Liver (tissue), 9 donors: Measurements from ENCODE around the gene RIN1. TPM values are rescaled to one million over a fixed set of nuclear protein-coding genes. Genes with fewer than 3 reads are reported as not detected.

Experiments
- DNase-seq: peaks from one replicate; pipeline ENCODE4 v3.0.0-alpha.2; 2017; ENCODE audit warnings: low spot score
- H3K27ac ChIP-seq, 2 donors: one replicate each; pipeline ENCODE4 v1.7.0; 2013; ENCODE audit warnings: inconsistent platforms in 2 of 2, low read length in 2 of 2, control low read depth in 1 of 2, low read depth in 1 of 2, mild to moderate bottlenecking in 1 of 2
- H3K27me3 ChIP-seq, 4 donors: one replicate each; pipeline versions ENCODE4 v1.6.1 to v1.7.0; 2013; ENCODE audit warnings: low read length in 3 of 4, inconsistent platforms in 1 of 4, mild to moderate bottlenecking in 1 of 4, moderate library complexity in 1 of 4; ENCODE audit not compliant: control insufficient read depth in 4 of 4, insufficient read depth in 4 of 4
- H3K36me3 ChIP-seq, 4 donors: one replicate each; pipeline versions ENCODE4 v1.6.1 to v1.7.0; 2013; ENCODE audit warnings: low read length in 3 of 4, mild to moderate bottlenecking in 3 of 4, low read depth in 1 of 4, moderate library complexity in 1 of 4; ENCODE audit not compliant: control insufficient read depth in 4 of 4, insufficient read depth in 3 of 4
- H3K4me1 ChIP-seq, 4 donors: one replicate each; pipeline versions ENCODE4 v1.6.1 to v1.7.0; 2013; ENCODE audit warnings: low read length in 3 of 4, mild to moderate bottlenecking in 3 of 4, moderate library complexity in 1 of 4; ENCODE audit not compliant: control insufficient read depth in 4 of 4, insufficient read depth in 4 of 4
- H3K4me3 ChIP-seq, 3 donors: one replicate each; pipeline versions ENCODE4 v1.6.1 to v1.7.0; 2013; ENCODE audit warnings: low read length in 3 of 3, control low read depth in 1 of 3, low read depth in 1 of 3, mild to moderate bottlenecking in 1 of 3
- H3K9ac ChIP-seq, 2 donors: one replicate each; pipeline ENCODE4 v1.7.0; 2013; ENCODE audit warnings: low read length in 2 of 2, mild to moderate bottlenecking in 2 of 2, moderate library complexity in 2 of 2, control low read depth in 1 of 2, low read depth in 1 of 2
- H3K9me3 ChIP-seq, 4 donors: one replicate each; pipeline versions ENCODE4 v1.6.1 to v1.7.0; 2013; ENCODE audit warnings: low read length in 3 of 4; ENCODE audit not compliant: control insufficient read depth in 4 of 4
- EGR1 ChIP-seq, 2 donors: IDR thresholded peaks; 2 replicates each; pipeline ENCODE4 v1.6.1; 2016 to 2018; ENCODE audit warnings: antibody characterized with exemption in 2 of 2, low read depth in 2 of 2
- FOXA1 ChIP-seq: IDR thresholded peaks from 2 replicates; pipeline ENCODE4 v1.6.1; 2016; ENCODE audit warnings: antibody characterized with exemption
- FOXA2 ChIP-seq: IDR thresholded peaks from 2 replicates; pipeline ENCODE4 v1.6.1; 2016; ENCODE audit warnings: antibody characterized with exemption
- HNF4A ChIP-seq, 2 donors: conservative IDR thresholded peaks; 2 replicates each; pipeline ENCODE4 v1.6.1; 2016; ENCODE audit warnings: antibody characterized with exemption in 2 of 2, mild to moderate bottlenecking in 2 of 2
- JUND ChIP-seq, 2 donors: IDR thresholded peaks; 2 replicates each; pipeline ENCODE4 v1.6.1; 2016; ENCODE audit warnings: antibody characterized with exemption in 2 of 2
- NR2F2 ChIP-seq: IDR thresholded peaks from 2 replicates; pipeline ENCODE4 v1.6.1; 2016; ENCODE audit warnings: antibody characterized with exemption
- RAD21 ChIP-seq, 2 donors: IDR thresholded peaks; 2 replicates each; pipeline ENCODE4 v1.6.1; 2016; ENCODE audit warnings: antibody characterized with exemption in 2 of 2, mild to moderate bottlenecking in 2 of 2
- SP1 ChIP-seq: IDR thresholded peaks from 2 replicates; pipeline ENCODE4 v1.6.1; 2018; ENCODE audit warnings: antibody characterized with exemption, mild to moderate bottlenecking
- TAF1 ChIP-seq: conservative IDR thresholded peaks from 2 replicates; pipeline ENCODE4 v1.6.1; 2016; ENCODE audit warnings: antibody characterized with exemption, mild to moderate bottlenecking
- YY1 ChIP-seq: IDR thresholded peaks from 2 replicates; pipeline ENCODE4 v1.6.1; 2016; ENCODE audit warnings: antibody characterized with exemption, mild to moderate bottlenecking
- WGBS: extraction: QIAGEN DNeasy Blood & Tissue Kit; methylation state at CpG from one replicate; pipeline ENCODE4 v1.1.7; 2013; 5-methylcytosine and 5-hydroxymethylcytosine counted together
- polyA plus RNA-seq, 2 donors: library from polyadenylated mRNA; stranded (reverse) in 1 of 2; unstranded in 1 of 2; fragments of 200-250 nt in 1 of 2; fragments of >200 nt in 1 of 2; fragmentation: Nextera tagmentation in 1 of 2; extraction: Ambion mirVana in 1 of 2; gene quantifications; one replicate each; pipeline versions ENCODE4 v1.2.1 to v1.2.3, GENCODE V29; 2013 to 2015
- total RNA-seq, 2 donors: library from RNA; depleted of rRNA; stranded (reverse); fragments of >200 nt; gene quantifications; one replicate each; pipeline ENCODE4 v1.2.3, GENCODE V29; 2014
- TF ChIP-seq, protein P1 (sequence below): fragments of 150-350 bp; IDR thresholded peaks from 2 replicates; pipeline ENCODE4 v1.5.1; 2017; ENCODE audit warnings: improper control_type of control experiment, low read depth, low read length; ENCODE audit not compliant: missing input control
- TF ChIP-seq, protein P2 (sequence below): IDR thresholded peaks from 2 replicates; pipeline ENCODE4 v1.6.1; 2016; ENCODE audit warnings: antibody characterized with exemption, mild to moderate bottlenecking
- donor health status: healthy.
- donor health status: healthy.
- donor health status: healthy.
- donor health status: healthy.
- donor health status: healthy.

Gene RIN1
- total and polyA plus RNA-seq, 4 donors, result 0.11 to 1.1 (median 0.53) TPM

DNA sequence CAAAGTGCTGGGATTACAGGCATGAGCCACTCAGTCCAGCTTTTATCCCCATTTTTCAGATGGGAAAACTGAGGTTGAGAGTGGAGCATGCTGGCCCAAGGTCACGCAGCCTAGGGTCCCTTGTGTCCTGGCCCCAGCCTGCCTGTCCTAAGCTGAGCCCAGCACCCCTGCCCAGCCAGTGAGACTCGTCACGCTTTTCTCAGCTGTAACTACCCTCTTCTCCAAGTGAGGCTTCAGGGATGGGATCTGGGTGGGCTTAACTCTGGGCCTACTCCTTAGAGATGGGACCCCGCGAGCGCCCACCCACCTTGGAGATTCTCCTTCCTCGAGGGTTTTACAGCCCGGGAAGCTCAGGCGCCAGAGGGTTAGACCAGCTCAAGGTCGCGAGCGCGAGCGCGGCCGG lies 44.9 kb downstream of the RIN1 start:
- peaks cover 0 to 5% (median 0%) of the 10 kb centered on the region in 4 donors for H3K27me3 ChIP-seq
- no peaks in the 10 kb centered on the region for H3K9me3 ChIP-seq
- no peak for DNase-seq
- TF ChIP-seq RAD21 (IDR thresholded peaks at IDR 0.05) (no peak), HNF4A (conservative IDR thresholded peaks at IDR 0.05) (no peak), JUND (IDR thresholded peaks at IDR 0.05) (no peak), FOXA2 (no peak)
- 20% methylated on average over 16 of the region's 16 CpGs for WGBS
- H3K4me1 ChIP-seq, result peaks cover 19 to 36% (median 29%) of the 10 kb centered on the region in 4 donors
- H3K4me3 ChIP-seq, result peak overlapping the region in 1 of 3 donors; percentile 47
- no peak overlapping the region for H3K27ac ChIP-seq
- no peak overlapping the region for H3K9ac ChIP-seq
- no peaks in the 10 kb centered on the region for H3K36me3 ChIP-seq

DNA sequence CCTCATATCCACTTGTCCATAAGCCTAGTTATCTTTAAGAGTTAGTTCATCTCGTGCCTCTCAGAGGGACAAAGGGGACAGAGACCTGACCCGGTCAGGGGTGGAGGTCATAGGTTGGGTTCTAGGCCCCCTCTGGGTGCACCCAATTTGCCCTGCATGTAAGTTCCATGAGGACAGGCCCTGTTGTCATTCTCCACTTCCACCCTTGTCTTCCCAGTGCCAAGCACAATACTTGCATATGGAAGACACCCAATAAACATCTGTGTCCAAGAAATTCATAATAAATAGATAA lies 46.0 kb downstream of the RIN1 start:
- H3K36me3 ChIP-seq, result no peaks in the 10 kb centered on the region
- H3K4me1 ChIP-seq, result peaks cover 19 to 45% (median 36%) of the 10 kb centered on the region in 4 donors
- H3K9ac ChIP-seq, result no peak overlapping the region
- H3K9me3 ChIP-seq, result no peaks in the 10 kb centered on the region
- no peak for DNase-seq
- WGBS, result 77% methylated on average over 2 of the region's 2 CpGs
- no peak overlapping the region for H3K27ac ChIP-seq
- no peak overlapping the region for H3K4me3 ChIP-seq
- H3K27me3 ChIP-seq, result peaks cover 0 to 5% (median 0%) of the 10 kb centered on the region in 4 donors
- TF ChIP-seq SP1 (no peak), RAD21 (IDR thresholded peaks at IDR 0.05) (no peak), FOXA2 (no peak)

DNA sequence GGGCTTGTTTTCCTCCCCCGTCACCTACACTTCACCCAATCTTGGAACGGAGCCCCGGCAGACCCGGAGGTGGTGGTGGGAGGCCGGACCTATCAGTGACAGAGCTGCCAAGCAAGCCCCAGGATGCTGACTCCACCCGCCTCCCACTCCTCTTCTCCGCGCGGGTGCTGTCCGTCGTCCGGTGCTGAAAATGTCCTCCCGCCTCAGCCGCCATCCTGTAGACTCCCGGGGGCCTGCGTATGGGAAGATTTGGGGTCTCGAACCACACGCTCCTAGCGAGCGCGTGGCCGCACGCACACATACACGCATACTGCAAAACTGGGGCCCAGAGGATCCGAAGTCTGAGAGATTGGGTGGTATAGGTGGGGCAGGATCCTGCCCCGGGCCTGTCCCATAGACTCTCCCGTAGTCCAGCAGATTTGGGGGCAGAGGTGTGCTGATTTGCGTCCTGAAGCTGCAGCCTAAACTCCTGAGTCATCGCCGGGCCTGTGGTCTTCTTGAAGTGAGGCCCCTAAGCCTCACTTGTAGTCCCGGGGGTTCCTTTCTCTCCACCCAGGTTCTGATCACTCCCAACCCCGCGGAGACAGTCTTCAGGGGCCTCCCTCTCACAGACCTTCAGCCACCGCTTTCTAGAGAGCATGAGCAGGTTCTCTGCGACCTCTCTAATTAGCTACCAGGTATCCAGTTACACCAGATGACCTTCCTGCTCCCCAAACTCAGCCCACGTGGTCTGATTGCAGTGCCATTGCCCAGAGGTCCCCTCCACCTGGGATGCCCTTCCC lies 46.5 kb downstream of the RIN1 start:
- peaks cover 19 to 49% (median 39%) of the 10 kb centered on the region in 4 donors for H3K4me1 ChIP-seq

More for the DNA sequence above, 46.5 kb downstream of the RIN1 start:
- Histone ChIP-seq H3K27ac (peak overlapping the region; percentile 96), H3K36me3 (peaks cover 0 to 2% (median 0%) of the 10 kb centered on the region in 4 donors), H3K9me3 (no peaks in the 10 kb centered on the region), H3K4me3 (peak overlapping the region; percentile 44 to 88 (median 81)), H3K9ac (peak overlapping the region; percentile 64 to 78), H3K27me3 (peaks cover 0 to 5% (median 0%) of the 10 kb centered on the region in 4 donors)
- TF ChIP-seq FOXA1, result no peak
- TF ChIP-seq, protein P1, sequence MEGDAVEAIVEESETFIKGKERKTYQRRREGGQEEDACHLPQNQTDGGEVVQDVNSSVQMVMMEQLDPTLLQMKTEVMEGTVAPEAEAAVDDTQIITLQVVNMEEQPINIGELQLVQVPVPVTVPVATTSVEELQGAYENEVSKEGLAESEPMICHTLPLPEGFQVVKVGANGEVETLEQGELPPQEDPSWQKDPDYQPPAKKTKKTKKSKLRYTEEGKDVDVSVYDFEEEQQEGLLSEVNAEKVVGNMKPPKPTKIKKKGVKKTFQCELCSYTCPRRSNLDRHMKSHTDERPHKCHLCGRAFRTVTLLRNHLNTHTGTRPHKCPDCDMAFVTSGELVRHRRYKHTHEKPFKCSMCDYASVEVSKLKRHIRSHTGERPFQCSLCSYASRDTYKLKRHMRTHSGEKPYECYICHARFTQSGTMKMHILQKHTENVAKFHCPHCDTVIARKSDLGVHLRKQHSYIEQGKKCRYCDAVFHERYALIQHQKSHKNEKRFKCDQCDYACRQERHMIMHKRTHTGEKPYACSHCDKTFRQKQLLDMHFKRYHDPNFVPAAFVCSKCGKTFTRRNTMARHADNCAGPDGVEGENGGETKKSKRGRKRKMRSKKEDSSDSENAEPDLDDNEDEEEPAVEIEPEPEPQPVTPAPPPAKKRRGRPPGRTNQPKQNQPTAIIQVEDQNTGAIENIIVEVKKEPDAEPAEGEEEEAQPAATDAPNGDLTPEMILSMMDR, result no peak
- TF ChIP-seq NR2F2, result no peak
- peak in 1 of 2 donors; percentile 0 for TF ChIP-seq HNF4A (conservative IDR thresholded peaks at IDR 0.05)
- TF ChIP-seq TAF1, result no peak
- no peak for TF ChIP-seq RAD21 (IDR thresholded peaks at IDR 0.05)
- TF ChIP-seq EGR1 (IDR thresholded peaks at IDR 0.05; ENCODE audit: low read depth in 2 of 2), result no peak
- TF ChIP-seq, protein P2, sequence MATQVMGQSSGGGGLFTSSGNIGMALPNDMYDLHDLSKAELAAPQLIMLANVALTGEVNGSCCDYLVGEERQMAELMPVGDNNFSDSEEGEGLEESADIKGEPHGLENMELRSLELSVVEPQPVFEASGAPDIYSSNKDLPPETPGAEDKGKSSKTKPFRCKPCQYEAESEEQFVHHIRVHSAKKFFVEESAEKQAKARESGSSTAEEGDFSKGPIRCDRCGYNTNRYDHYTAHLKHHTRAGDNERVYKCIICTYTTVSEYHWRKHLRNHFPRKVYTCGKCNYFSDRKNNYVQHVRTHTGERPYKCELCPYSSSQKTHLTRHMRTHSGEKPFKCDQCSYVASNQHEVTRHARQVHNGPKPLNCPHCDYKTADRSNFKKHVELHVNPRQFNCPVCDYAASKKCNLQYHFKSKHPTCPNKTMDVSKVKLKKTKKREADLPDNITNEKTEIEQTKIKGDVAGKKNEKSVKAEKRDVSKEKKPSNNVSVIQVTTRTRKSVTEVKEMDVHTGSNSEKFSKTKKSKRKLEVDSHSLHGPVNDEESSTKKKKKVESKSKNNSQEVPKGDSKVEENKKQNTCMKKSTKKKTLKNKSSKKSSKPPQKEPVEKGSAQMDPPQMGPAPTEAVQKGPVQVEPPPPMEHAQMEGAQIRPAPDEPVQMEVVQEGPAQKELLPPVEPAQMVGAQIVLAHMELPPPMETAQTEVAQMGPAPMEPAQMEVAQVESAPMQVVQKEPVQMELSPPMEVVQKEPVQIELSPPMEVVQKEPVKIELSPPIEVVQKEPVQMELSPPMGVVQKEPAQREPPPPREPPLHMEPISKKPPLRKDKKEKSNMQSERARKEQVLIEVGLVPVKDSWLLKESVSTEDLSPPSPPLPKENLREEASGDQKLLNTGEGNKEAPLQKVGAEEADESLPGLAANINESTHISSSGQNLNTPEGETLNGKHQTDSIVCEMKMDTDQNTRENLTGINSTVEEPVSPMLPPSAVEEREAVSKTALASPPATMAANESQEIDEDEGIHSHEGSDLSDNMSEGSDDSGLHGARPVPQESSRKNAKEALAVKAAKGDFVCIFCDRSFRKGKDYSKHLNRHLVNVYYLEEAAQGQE, result peak; percentile 100
- TF ChIP-seq SP1, result no peak
- TF ChIP-seq YY1, result no peak
- 13% methylated on average over 36 of the region's 36 CpGs for whole genome bisulfite sequencing
- DNase-seq, result peak; percentile 74
